ENCODE results near the gene SETD3. TPM values are rescaled to one million over a fixed set of nuclear protein-coding genes. Genes with fewer than 3 reads are reported as not detected.

Gene SETD3
- total RNA-seq, 6 experiments from 2014 or later, result 42.1 to 53.9 (median 47.0) TPM

DNA sequence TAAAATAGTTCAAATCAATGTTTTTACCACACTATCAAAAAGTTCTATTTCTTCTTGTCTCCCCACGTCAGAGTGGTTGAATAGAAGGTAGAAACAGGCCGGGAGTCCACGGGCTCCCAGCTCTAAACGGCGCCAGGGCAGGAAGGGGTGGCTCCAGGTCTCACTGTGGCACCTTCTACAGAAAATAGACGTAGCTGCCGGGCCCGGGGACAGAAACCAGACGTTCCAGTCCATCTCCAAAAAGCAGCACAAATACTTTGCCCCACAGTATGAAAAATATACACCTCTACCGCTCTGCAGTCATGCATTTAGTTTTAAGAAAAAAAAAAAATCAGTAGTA lies 31.4 kb upstream of the SETD3 start:
- Mint-ChIP-seq H3K36me3 (ENCODE audit: low read depth) (peaks cover 6% of the 10 kb centered on the region; the same call in 1 of the 2 replicates), H3K4me1 (ENCODE audit: low read depth) (peaks cover 16% of the 10 kb centered on the region), H3K9me3 (no peaks in the 10 kb centered on the region), H3K27ac (peak overlapping the region; percentile 49), H3K27me3 (ENCODE audit: insufficient read depth) (peaks cover 10% of the 10 kb centered on the region), H3K4me3 (0 out of 2 replicates have a peak overlapping the region, but pooled peaks have one; percentile 22)
- TF ChIP-seq, protein P1, sequence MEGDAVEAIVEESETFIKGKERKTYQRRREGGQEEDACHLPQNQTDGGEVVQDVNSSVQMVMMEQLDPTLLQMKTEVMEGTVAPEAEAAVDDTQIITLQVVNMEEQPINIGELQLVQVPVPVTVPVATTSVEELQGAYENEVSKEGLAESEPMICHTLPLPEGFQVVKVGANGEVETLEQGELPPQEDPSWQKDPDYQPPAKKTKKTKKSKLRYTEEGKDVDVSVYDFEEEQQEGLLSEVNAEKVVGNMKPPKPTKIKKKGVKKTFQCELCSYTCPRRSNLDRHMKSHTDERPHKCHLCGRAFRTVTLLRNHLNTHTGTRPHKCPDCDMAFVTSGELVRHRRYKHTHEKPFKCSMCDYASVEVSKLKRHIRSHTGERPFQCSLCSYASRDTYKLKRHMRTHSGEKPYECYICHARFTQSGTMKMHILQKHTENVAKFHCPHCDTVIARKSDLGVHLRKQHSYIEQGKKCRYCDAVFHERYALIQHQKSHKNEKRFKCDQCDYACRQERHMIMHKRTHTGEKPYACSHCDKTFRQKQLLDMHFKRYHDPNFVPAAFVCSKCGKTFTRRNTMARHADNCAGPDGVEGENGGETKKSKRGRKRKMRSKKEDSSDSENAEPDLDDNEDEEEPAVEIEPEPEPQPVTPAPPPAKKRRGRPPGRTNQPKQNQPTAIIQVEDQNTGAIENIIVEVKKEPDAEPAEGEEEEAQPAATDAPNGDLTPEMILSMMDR (IDR thresholded peaks at IDR 0.05), result no peak
- no peak for DNase-seq

- no peak overlapping the region for H3K4me3 Mint-ChIP-seq
- H3K27ac Mint-ChIP-seq, result peak overlapping the region; percentile 49
- no peaks in the 10 kb centered on the region for H3K9me3 Mint-ChIP-seq
- peaks cover 6% of the 10 kb centered on the region; the same call in 1 of the 2 replicates for H3K36me3 Mint-ChIP-seq (ENCODE audit: low read depth)
- no peak for DNase-seq
- H3K27me3 Mint-ChIP-seq (ENCODE audit: insufficient read depth), result peaks cover 10% of the 10 kb centered on the region
- peaks cover 16% of the 10 kb centered on the region for H3K4me1 Mint-ChIP-seq (ENCODE audit: low read depth)
- TF ChIP-seq, protein P1 (IDR thresholded peaks at IDR 0.05), result no peak
Measured at GRCh38 chr14:99511421-99512109, 30.9 kb upstream of the SETD3 start.

- Mint-ChIP-seq H3K27me3 (ENCODE audit: insufficient read depth) (peaks cover 12% of the 10 kb centered on the region), H3K9me3 (no peaks in the 10 kb centered on the region), H3K4me1 (ENCODE audit: low read depth) (peaks cover 16% of the 10 kb centered on the region), H3K27ac (peak overlapping the region; percentile 40), H3K36me3 (ENCODE audit: low read depth) (peaks cover 15% of the 10 kb centered on the region), H3K4me3 (no peak overlapping the region)
- DNase-seq, result no peak
- TF ChIP-seq, protein P1 (IDR thresholded peaks at IDR 0.05), result no peak
Measured at GRCh38 chr14:99510556-99511139, 30.0 kb upstream of the SETD3 start.

DNA sequence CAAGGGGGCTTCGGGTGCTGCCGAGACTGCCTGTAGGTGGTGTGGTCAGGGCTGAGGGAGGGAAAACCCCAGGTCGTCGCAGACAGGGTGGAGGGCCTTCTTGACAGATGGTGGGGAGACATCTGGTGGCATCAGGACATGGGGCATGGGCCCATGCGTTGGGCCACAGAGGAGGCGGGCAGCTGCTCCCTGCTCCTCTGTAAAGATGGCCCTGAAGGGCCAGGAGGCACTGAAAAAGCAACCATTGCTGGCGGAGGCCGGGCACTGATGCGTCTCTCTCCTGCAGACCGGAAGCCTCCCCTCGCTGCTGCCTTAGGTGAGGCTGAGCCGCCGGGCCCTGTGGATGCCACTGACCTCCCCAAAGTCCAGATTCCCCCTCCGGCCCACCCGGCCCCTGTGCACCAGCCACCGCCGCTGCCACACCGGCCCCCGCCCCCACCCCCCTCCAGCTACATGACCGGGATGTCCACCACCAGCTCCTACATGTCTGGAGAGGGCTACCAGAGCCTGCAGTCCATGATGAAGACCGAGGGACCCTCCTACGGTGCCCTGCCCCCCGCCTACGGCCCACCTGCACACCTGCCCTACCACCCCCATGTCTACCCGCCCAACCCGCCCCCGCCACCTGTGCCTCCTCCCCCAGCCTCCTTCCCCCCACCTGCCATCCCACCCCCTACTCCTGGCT lies 29.4 kb upstream of the SETD3 start:
- Mint-ChIP-seq H3K27ac (no peak overlapping the region), H3K4me3 (no peak overlapping the region), H3K9me3 (no peaks in the 10 kb centered on the region), H3K27me3 (ENCODE audit: insufficient read depth) (peaks cover 11% of the 10 kb centered on the region), H3K36me3 (ENCODE audit: low read depth) (peaks cover 19% of the 10 kb centered on the region), H3K4me1 (ENCODE audit: low read depth) (peaks cover 16% of the 10 kb centered on the region)
- TF ChIP-seq, protein P1 (IDR thresholded peaks at IDR 0.05), result no peak
- no peak for DNase-seq

GRCh38 chr14:99508896-99509629 lies 28.4 kb upstream of the SETD3 start:
- DNase-seq, result no peak
- no peaks in the 10 kb centered on the region for H3K9me3 Mint-ChIP-seq
- TF ChIP-seq, protein P1 (IDR thresholded peaks at IDR 0.05), result no peak
- H3K27me3 Mint-ChIP-seq (ENCODE audit: insufficient read depth), result peaks cover 8% of the 10 kb centered on the region
- H3K4me1 Mint-ChIP-seq (ENCODE audit: low read depth), result peaks cover 16% of the 10 kb centered on the region
- H3K36me3 Mint-ChIP-seq (ENCODE audit: low read depth), result peaks cover 24% of the 10 kb centered on the region
- H3K27ac Mint-ChIP-seq, result peak overlapping the region; percentile 66
- H3K4me3 Mint-ChIP-seq, result peak overlapping the region; percentile 7; the same call in 1 of the 2 replicates

All from HFFc6 (cell line).